KMS-11 (cell line): ENCODE results near the gene MYRF.

Experiments
- H2AFZ ChIP-seq: fragments of 200-600 bp; sonication (generic); 2 replicates; pipeline ENCODE4 v1.6.1; 2016; ENCODE audit warnings: antibody characterized with exemption, mixed run types, low read depth
- H3K27ac ChIP-seq: fragments of 200-600 bp; sonication (generic); 2 replicates; pipeline ENCODE4 v1.6.1; 2016; ENCODE audit warnings: mild to moderate bottlenecking, mixed run types
- H3K27me3 ChIP-seq: fragments of 200-600 bp; sonication (generic); 2 replicates; pipeline ENCODE4 v1.6.1; 2017; ENCODE audit warnings: mild to moderate bottlenecking, low read depth, mixed run types, moderate library complexity; ENCODE audit not compliant: insufficient read depth
- H3K36me3 ChIP-seq: fragments of 200-600 bp; sonication (generic); 2 replicates; pipeline ENCODE4 v1.6.1; 2017; ENCODE audit warnings: mild to moderate bottlenecking, mixed run types; ENCODE audit not compliant: insufficient read depth
- H3K4me1 ChIP-seq: fragments of 200-600 bp; sonication (generic); 2 replicates; pipeline ENCODE4 v1.6.1; 2016; ENCODE audit warnings: mild to moderate bottlenecking, low read depth, mixed run types; ENCODE audit not compliant: poor library complexity, severe bottlenecking
- H3K4me2 ChIP-seq: fragments of 200-600 bp; sonication (generic); 2 replicates; pipeline ENCODE4 v1.7.0; 2016; ENCODE audit warnings: mild to moderate bottlenecking, mixed run types
- H3K4me3 ChIP-seq: fragments of 200-600 bp; sonication (generic); IDR thresholded peaks from 2 replicates; pipeline ENCODE4 v1.6.1; 2017; ENCODE audit warnings: low read depth, low read length, mixed read lengths; ENCODE audit not compliant: insufficient read depth
- H3K79me2 ChIP-seq: fragments of 200-600 bp; sonication (generic); 2 replicates; pipeline ENCODE4 v1.6.1; 2016; ENCODE audit warnings: low read depth, mixed run types; ENCODE audit not compliant: insufficient read depth
- H3K9ac ChIP-seq: fragments of 200-600 bp; sonication (generic); 2 replicates; pipeline ENCODE4 v1.6.1; 2016; ENCODE audit warnings: mild to moderate bottlenecking, mixed run types
- H4K20me1 ChIP-seq: fragments of 200-600 bp; sonication (generic); 2 replicates; pipeline ENCODE4 v1.6.1; 2016; ENCODE audit warnings: mild to moderate bottlenecking, mixed run types; ENCODE audit not compliant: insufficient read depth
- CTCF ChIP-seq: fragments of 200-600 bp; sonication (generic); conservative IDR thresholded peaks from 2 replicates; pipeline ENCODE4 v1.6.1; 2017; ENCODE audit warnings: low read depth, mild to moderate bottlenecking, antibody characterized with exemption, low read length, moderate library complexity, mixed read lengths

MYRF gene

GRCh38 chr11:61830237-61831105, 78.0 kb downstream of the MYRF start:
- Histone ChIP-seq H3K4me2 (no peak overlapping the region), H3K4me3 (no peak overlapping the region)

GRCh38 chr11:61832207-61832606, 79.8 kb downstream of the MYRF start:
- no peak overlapping the region for H3K27ac ChIP-seq
- no peak for TF ChIP-seq CTCF
- H3K27me3 ChIP-seq, result peaks cover 6% of the 10 kb centered on the region; the same call in 1 of the 2 replicates
- no peak overlapping the region for H2AFZ ChIP-seq
- H4K20me1 ChIP-seq, result no peaks in the 10 kb centered on the region
- H3K9ac ChIP-seq, result no peak overlapping the region
- no peaks in the 10 kb centered on the region for H3K79me2 ChIP-seq
- H3K36me3 ChIP-seq, result no peaks in the 10 kb centered on the region
- H3K4me1 ChIP-seq, result no peaks in the 10 kb centered on the region
- no peak overlapping the region for H3K4me2 ChIP-seq
- no peak overlapping the region for H3K4me3 ChIP-seq

More at GRCh38 chr11:61830237-61831105, 78.0 kb downstream of the MYRF start:
- peaks cover 6% of the 10 kb centered on the region; the same call in 1 of the 2 replicates for H3K27me3 ChIP-seq
- TF ChIP-seq CTCF, result no peak
- no peaks in the 10 kb centered on the region for H3K36me3 ChIP-seq
- H3K27ac ChIP-seq, result no peak overlapping the region
- H3K79me2 ChIP-seq, result no peaks in the 10 kb centered on the region
- H4K20me1 ChIP-seq, result no peaks in the 10 kb centered on the region
- no peaks in the 10 kb centered on the region for H3K4me1 ChIP-seq
- H3K9ac ChIP-seq, result no peak overlapping the region
- no peak overlapping the region for H2AFZ ChIP-seq

- Histone ChIP-seq H3K4me2 (no peak overlapping the region), H4K20me1 (no peaks in the 10 kb centered on the region), H3K27ac (no peak overlapping the region), H3K27me3 (peaks cover 6% of the 10 kb centered on the region; the same call in 1 of the 2 replicates), H2AFZ (no peak overlapping the region), H3K79me2 (no peaks in the 10 kb centered on the region), H3K9ac (no peak overlapping the region), H3K4me3 (no peak overlapping the region), H3K36me3 (no peaks in the 10 kb centered on the region), H3K4me1 (no peaks in the 10 kb centered on the region)
- TF ChIP-seq CTCF, result no peak
Observed at GRCh38 chr11:61832754-61833153, 80.3 kb downstream of the MYRF start.

GRCh38 chr11:61833471-61833870, 81.0 kb downstream of the MYRF start:
- no peaks in the 10 kb centered on the region for H4K20me1 ChIP-seq
- H3K4me2 ChIP-seq, result no peak overlapping the region
- H3K27ac ChIP-seq, result no peak overlapping the region
- no peak overlapping the region for H3K9ac ChIP-seq
- no peak overlapping the region for H2AFZ ChIP-seq
- no peaks in the 10 kb centered on the region for H3K79me2 ChIP-seq
- no peaks in the 10 kb centered on the region for H3K4me1 ChIP-seq
- peaks cover 6% of the 10 kb centered on the region; the same call in 1 of the 2 replicates for H3K27me3 ChIP-seq
- H3K36me3 ChIP-seq, result no peaks in the 10 kb centered on the region
- no peak overlapping the region for H3K4me3 ChIP-seq
- no peak for TF ChIP-seq CTCF
